Measurements from ENCODE around the gene REV1. TPM values are rescaled to one million over a fixed set of nuclear protein-coding genes. Genes with fewer than 3 reads are reported as not detected.

Gene REV1
- total and polyA plus RNA-seq, 9 of the 15 experiments (the other 6 are each of a cell fraction or from before 2014, with no cell fraction given): 12.8 to 54.4 (median 29.6) TPM

- H3K9me1 ChIP-seq (ENCODE audit: control insufficient read depth, insufficient read depth, low read length): no peaks in the 10 kb centered on the region
- no peak for DNase-seq (ENCODE audit: extremely low read depth in 1 of 4, low spot score in 3 of 4)
- no peak for TF ChIP-seq SOX6 (IDR thresholded peaks at IDR 0.05)
- no peak for TF ChIP-seq CAMTA2 (CRISPR knock-in tag; conservative IDR thresholded peaks at IDR 0.05)
- no peak for TF ChIP-seq CEBPB (tag; IDR thresholded peaks at IDR 0.05)
- TF ChIP-seq SP2 (IDR thresholded peaks at IDR 0.05; ENCODE audit: extremely low read depth, low read depth, low read length, poor library complexity, severe bottlenecking): no peak
- no peak for TF ChIP-seq TAF7 (tag; IDR thresholded peaks at IDR 0.05)
- no peak for TF ChIP-seq ZNF766 (CRISPR knock-in tag; conservative IDR thresholded peaks at IDR 0.05)
- no peak for TF ChIP-seq HOMEZ (CRISPR knock-in tag; IDR thresholded peaks at IDR 0.05)
- no peaks in the 10 kb centered on the region for H3K27me3 ChIP-seq (ENCODE audit: control insufficient read depth in 2 of 2, insufficient read depth in 2 of 2, low read length in 2 of 2)
- H2AFZ ChIP-seq (ENCODE audit: low read depth, low read length): no peak overlapping the region
- in situ Hi-C loops (cut with MboI): no loop called here
- no TSS peak for BruUV-seq (replicated peaks)
- H3K4me2 ChIP-seq (ENCODE audit: insufficient read depth, low read length): no peak overlapping the region
- WGBS (ENCODE audit: insufficient coverage, low coverage, missing lambda C conversion rate): 88% methylated on average over 12 of the region's 12 CpGs
- no peak overlapping the region for H3K27ac ChIP-seq (ENCODE audit: extremely low read depth, low read depth, low read length)
- H3K9ac ChIP-seq (ENCODE audit: insufficient read depth in 1 of 2, low read depth in 2 of 2, low read length in 2 of 2): no peak overlapping the region
- POLR2A ChIA-PET: interaction anchor here (0.7 to 0.8 kb wide), 2 partner anchors 9 to 15 kb away, joined by 4 to 5 read pairs; no protein-coding TSS in a partner anchor
- H3K9me3 ChIP-seq (replicated peaks; ENCODE audit: control insufficient read depth, insufficient read depth, low read depth, low read length): no peaks in the 10 kb centered on the region
- H3K4me1 ChIP-seq (replicated peaks in 1 of 2; ENCODE audit: control insufficient read depth in 2 of 2, insufficient read depth in 2 of 2, low read length in 2 of 2): no peaks in the 10 kb centered on the region
- intact Hi-C loops (cut with micrococcal nuclease): no loop called here
- H3K79me2 ChIP-seq (ENCODE audit: control insufficient read depth, insufficient read depth, low read length): peaks cover 4% of the 10 kb centered on the region; the same call in 1 of the 3 replicates
- no peak overlapping the region for H3K4me3 ChIP-seq
- no peaks in the 10 kb centered on the region for H4K20me1 ChIP-seq (replicated peaks; ENCODE audit: control insufficient read depth, insufficient read depth, low read length)
- FAIRE-seq: no peak
- ATAC-seq: no peak
- H3K36me3 ChIP-seq (ENCODE audit: control insufficient read depth, insufficient read depth, low read length): peaks cover 80% of the 10 kb centered on the region; the same call in 2 of the 3 replicates
- CTCF ChIA-PET (ENCODE audit: low intra/inter-chr PET ratio): no interaction called here
These were observed 58.1 kb downstream of the REV1 start for GRCh38 chr2:99431587-99432275.
